ENCODE measurements around the gene DHRSX.
"Not testable (repeated sequence)": the region's sequence is repeated elsewhere in the genome, so short reads cannot be mapped to it uniquely, and the experiment has no call there.

DHRSX gene

GRCh38 chrX:2426289-2426882 lies 74.4 kb downstream of the DHRSX start:
- no peak for TF ChIP-seq CTCF (IDR thresholded peaks at IDR 0.05)
- peaks cover 25% of the 10 kb centered on the region for H3K36me3 ChIP-seq
- H3K9me3 ChIP-seq = no peaks in the 10 kb centered on the region
- no peak overlapping the region for H3K4me3 ChIP-seq (ENCODE audit: low read depth in 1 of 2, low read length in 1 of 2)
- no peaks in the 10 kb centered on the region for H3K27me3 ChIP-seq
- H3K27ac ChIP-seq = peak overlapping the region; percentile 48
- peaks cover 17 to 27% of the 10 kb centered on the region in 2 experiments for H3K4me1 ChIP-seq (ENCODE audit: control insufficient read depth in 1 of 2, insufficient read depth in 1 of 2, low read depth in 1 of 2, low read length in 1 of 2)

GRCh38 chrX:2425286-2426071 lies 75.3 kb downstream of the DHRSX start:
- H3K4me3 ChIP-seq (ENCODE audit: low read depth in 1 of 2, low read length in 1 of 2) = no peak overlapping the region
- H3K27me3 ChIP-seq = no peaks in the 10 kb centered on the region
- H3K36me3 ChIP-seq = peaks cover 29% of the 10 kb centered on the region
- H3K4me1 ChIP-seq (ENCODE audit: control insufficient read depth in 1 of 2, insufficient read depth in 1 of 2, low read depth in 1 of 2, low read length in 1 of 2) = peaks cover 13 to 18% of the 10 kb centered on the region in 2 experiments
- TF ChIP-seq CTCF (IDR thresholded peaks at IDR 0.05) = no peak
- H3K9me3 ChIP-seq = no peaks in the 10 kb centered on the region
- H3K27ac ChIP-seq = no peak overlapping the region

- Histone ChIP-seq H3K27ac (peak overlapping the region; percentile 27), H3K4me3 (ENCODE audit: low read depth in 1 of 2, low read length in 1 of 2) (no peak overlapping the region), H3K4me1 (ENCODE audit: control insufficient read depth in 1 of 2, insufficient read depth in 1 of 2, low read depth in 1 of 2, low read length in 1 of 2) (peaks cover 1 to 6% of the 10 kb centered on the region in 2 experiments), H3K27me3 (no peaks in the 10 kb centered on the region), H3K36me3 (peaks cover 29% of the 10 kb centered on the region), H3K9me3 (no peaks in the 10 kb centered on the region)
- TF ChIP-seq CTCF (IDR thresholded peaks at IDR 0.05) = no peak
Observed at GRCh38 chrX:2424317-2424716, 76.5 kb downstream of the DHRSX start.

GRCh38 chrX:2423899-2424298 lies 76.9 kb downstream of the DHRSX start:
- Histone ChIP-seq H3K4me1 (ENCODE audit: control insufficient read depth in 1 of 2, insufficient read depth in 1 of 2, low read depth in 1 of 2, low read length in 1 of 2) (peaks cover 0 to 2% of the 10 kb centered on the region in 2 experiments), H3K27ac (peak overlapping the region; percentile 27), H3K4me3 (ENCODE audit: low read depth in 1 of 2, low read length in 1 of 2) (no peak overlapping the region), H3K9me3 (no peaks in the 10 kb centered on the region), H3K27me3 (no peaks in the 10 kb centered on the region), H3K36me3 (peaks cover 29% of the 10 kb centered on the region)
- TF ChIP-seq CTCF (IDR thresholded peaks at IDR 0.05) = no peak

GRCh38 chrX:2423282-2423681 lies 77.5 kb downstream of the DHRSX start:
- H3K9me3 ChIP-seq = no peaks in the 10 kb centered on the region
- H3K27ac ChIP-seq = no peak overlapping the region
- H3K4me1 ChIP-seq (ENCODE audit: control insufficient read depth in 1 of 2, insufficient read depth in 1 of 2, low read depth in 1 of 2, low read length in 1 of 2) = no peaks in the 10 kb centered on the region
- H3K4me3 ChIP-seq (ENCODE audit: low read depth in 1 of 2, low read length in 1 of 2) = no peak overlapping the region
- TF ChIP-seq CTCF (IDR thresholded peaks at IDR 0.05) = no peak
- H3K36me3 ChIP-seq = peaks cover 29% of the 10 kb centered on the region
- no peaks in the 10 kb centered on the region for H3K27me3 ChIP-seq

- H3K4me3 ChIP-seq (ENCODE audit: low read depth in 1 of 2, low read length in 1 of 2); H3K9me3 ChIP-seq; H3K4me1 ChIP-seq (ENCODE audit: control insufficient read depth in 1 of 2, insufficient read depth in 1 of 2, low read depth in 1 of 2, low read length in 1 of 2); H3K27ac ChIP-seq; H3K27me3 ChIP-seq: not testable (repeated sequence)
- H3K36me3 ChIP-seq = peaks cover 24% of the 10 kb centered on the region
Observed at GRCh38 chrX:2419418-2419817, 81.4 kb downstream of the DHRSX start.
